Kidney glomerular epithelial cell (primary cell): ENCODE results near the gene TSHZ2.
"Not testable (repeated sequence)": the region's sequence is repeated elsewhere in the genome, so short reads cannot be mapped to it uniquely, and the experiment has no call there.

Source experiments
- DNase-seq: peaks from one replicate; lab custom pipeline; 2025; lab: John Stamatoyannopoulos, UW

The TSHZ2 gene

DNA sequence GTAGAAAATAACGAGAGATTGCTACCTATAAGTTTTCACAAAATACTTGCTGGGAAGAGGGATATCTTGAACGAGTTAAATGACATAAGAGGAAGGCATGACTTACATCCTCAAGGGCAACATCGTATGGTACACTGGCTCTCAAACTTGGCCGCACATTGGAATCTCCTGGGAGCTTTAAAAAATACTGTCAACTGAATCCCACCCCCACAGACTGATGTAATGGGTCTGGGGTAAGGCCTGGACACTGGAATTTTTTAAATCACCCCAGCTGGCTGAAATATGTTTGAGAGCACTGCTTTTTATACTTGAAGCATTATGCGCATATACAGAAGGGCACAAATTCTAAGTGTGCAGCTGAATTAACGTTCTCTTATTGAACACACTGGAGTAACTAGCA, 8.0 kb upstream of the TSHZ2 start:
- DNase-seq = no peak

DNA sequence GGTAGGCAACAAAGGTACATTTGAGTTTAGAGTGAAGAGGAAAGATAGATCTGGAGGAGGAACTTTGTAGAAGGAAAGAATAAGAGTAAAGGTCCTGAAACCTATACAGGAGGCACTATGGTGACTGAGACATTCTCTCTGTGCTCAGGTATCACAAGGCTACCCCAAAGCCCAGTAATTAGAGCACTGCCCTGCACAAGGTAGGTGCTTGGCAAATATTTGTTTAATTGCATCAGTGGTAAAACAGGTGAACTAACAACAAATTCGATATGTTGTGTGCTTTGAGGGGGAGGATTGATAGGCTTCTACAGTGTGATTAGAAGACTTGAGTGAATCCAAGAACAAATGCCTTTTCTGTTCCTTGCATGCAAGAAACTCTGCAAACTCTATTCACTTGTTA, 6.8 kb upstream of the TSHZ2 start:
- DNase-seq = no peak

DNA sequence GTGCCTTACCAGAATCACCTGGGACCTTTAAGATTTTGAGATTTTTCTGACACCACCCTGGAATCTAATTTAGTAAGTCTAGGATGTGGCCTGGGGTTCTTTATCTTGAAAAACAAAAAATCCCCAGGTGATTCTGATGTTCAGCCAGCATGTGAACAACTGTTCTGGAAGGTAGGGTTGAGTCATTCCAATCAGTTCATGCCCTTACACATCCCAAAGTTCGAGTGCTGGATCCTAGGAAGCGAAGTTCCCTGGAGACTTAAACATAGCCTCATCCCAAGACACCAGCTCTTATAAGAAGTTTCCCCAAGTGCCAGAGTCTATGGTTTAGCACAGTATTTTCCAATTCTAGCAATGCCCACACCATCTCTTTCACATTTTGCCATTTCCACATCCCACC, 6.3 kb upstream of the TSHZ2 start:
- no peak for DNase-seq

DNA sequence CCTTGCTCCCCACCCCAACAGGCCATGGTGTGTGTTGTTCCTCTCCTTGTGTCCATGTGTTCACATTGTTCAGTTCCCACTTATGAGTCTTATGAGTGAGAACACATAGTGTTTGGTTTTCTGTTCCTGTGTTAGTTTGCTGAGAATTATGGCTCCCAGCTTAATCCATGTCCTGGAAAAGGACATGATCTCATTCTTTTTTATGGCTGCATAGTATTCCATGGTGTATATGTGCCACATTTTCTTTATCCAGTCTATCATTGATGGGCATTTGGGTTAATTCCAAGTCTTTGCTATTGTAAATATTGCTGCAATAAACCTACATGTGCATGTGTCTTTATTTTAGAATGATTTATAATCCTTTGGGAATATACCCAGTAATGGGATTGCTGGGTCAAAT, 5.6 kb upstream of the TSHZ2 start:
- not testable (repeated sequence) for DNase-seq

DNA sequence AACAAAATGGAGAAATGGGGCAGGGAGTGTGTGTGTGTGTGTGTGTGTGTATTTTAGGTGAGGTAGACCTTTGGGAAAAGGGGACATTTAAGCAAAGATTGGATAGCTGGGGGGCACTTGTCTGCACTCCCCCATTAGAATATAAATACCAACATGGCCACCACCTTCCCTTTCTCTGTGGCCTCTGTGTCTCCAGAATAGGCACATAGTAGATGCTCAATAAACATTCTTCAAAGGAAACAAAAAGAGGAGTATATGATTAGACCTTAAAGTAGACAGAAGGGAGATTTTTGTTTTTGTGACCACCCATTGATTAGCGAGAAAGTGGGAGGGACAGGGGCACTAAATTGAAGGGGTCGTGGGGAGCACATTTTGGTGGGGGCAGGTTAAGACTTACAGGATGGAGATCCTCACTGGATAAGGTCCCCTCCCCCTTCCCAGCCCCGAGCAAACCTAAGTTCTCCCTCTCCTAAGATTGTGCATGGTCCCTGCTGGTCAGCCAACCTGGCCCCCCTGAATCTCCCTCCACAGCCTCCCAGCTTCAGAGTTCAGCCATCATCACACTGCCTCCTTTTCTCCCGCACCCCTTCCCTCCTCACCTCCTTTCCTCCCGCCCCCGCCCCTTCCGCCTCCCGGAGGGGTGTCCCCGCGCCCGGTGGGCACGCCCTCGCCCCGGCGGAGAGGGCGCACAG, 514 bp upstream of the TSHZ2 start:
- DNase-seq = no peak

DNA sequence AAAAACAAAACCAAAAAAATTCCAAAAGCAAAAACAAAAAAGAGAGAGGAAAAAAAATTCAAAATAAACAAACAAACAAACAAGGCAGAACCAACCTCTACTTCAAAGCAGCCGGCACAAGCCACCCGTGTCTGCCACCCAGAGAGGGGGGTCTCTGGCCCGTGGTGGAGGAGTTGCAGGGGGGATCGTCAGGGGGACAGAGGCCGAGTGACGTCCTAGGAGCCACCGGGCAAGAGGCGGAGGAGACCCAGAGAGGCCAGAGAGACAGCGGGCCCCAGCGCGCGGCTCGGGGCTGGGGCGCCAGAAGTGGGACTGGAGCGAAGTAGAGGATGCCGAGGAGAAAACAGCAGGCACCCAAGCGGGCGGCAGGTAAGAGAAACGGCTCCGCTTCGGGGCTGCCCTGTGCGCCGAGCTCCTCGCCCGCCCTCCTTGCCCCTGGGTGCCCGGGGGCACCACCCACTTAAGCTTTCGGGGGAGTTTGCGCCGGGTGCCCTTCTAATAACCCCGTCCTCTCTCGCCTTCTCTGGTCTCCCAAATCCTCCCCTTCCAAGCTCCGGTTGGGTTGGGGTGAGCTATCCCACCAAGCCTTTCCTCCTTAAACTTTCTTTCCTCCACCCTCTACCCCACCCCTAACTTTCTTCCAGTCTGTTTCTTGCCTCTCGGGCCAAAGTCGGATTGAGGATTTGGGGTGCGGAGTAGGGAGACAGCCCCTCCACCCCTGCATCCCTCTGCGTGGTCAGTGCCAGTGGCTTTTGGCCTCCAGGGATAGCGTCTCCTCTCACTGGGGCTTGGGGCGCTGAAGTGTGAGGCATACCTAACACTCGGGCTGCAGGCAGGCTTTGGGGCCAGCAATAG, 1.0 kb downstream of the TSHZ2 start:
- DNase-seq = peak; percentile 4

DNA sequence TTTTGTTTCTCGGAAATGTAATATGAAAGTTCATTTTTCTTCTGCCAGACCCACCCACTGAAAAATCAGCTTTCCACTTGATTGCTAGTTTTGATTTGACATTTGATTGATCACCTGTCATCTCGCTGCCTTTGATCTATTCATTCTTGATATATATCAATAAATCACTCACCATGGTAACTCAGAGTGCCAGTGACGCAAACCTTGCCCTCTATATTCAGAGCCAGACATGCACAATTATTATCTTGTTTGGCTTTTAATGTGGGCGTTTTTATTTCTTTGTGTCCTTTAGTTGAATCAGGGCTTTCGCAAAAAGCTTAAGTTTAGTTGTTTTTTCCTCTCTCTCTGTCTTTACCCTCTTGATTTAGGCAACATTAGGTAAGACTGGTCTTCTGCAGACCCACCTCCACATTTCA, 2.0 kb downstream of the TSHZ2 start:
- DNase-seq = peak; percentile 17

DNA sequence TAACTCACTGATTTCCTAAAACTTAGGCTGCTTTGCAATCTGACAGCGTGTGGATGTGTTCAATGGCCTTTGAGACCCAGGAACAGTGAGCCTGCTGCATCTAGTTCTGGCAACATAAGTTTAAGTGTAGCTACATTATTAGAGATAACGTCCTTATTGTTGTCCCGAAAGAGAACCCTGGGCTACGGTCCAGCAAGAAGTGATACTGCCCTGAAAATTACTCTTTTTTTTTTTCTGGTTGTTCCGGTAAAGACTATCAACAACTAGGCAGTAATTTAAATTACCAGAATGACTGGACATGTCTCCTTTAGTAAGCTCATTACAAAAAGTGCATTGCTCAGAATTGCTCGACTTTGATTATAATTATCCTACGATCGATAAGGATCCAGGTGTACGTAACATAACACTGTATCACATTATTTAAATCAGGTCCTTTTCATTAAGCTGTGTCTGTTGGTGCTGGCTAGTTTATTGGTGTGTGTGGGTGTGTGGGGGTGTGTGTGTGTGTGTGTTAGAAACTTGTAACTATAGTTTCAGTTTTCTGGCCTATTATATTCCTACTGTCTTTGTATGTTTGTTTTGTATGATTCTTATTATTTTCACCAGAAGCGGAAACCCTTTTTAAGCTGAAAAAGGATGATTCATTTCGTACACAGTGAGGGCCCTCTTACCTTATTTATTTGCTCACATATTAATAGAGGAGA, 3.0 kb downstream of the TSHZ2 start:
- DNase-seq = peak; percentile 8

DNA sequence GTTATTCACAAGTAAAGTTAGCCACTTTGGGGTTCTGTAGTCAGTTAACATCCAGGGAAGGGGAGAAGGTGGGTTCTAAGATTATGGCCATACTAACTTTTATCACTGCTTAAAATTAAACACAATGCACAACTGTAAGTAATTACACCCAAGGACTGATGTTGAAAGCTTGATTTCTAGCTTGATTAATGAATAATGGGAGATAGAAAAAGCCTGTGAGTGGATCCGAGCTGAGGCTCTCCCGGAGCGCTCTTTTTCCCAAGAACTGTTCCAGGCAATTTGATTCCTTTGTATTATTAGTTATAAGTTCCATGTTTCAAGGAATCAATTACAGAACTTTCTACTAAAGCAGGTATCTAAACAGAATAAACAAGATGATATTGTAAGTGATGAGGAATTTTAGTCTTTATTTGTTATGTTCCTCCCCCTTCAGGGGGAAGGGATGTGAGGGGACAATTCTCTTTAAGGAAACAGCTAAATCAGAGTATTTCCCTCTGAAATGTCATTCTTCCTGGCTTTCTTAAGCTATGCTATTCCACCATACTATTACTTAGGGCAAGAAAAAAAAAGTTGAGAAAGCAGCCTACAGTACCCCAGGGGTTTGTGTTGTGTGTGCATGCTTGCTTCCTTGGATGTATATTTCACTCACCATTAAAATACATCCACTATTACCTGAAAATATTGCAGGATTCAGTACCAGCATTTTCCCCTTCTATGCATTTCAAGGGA, 3.8 kb downstream of the TSHZ2 start:
- no peak for DNase-seq

DNA sequence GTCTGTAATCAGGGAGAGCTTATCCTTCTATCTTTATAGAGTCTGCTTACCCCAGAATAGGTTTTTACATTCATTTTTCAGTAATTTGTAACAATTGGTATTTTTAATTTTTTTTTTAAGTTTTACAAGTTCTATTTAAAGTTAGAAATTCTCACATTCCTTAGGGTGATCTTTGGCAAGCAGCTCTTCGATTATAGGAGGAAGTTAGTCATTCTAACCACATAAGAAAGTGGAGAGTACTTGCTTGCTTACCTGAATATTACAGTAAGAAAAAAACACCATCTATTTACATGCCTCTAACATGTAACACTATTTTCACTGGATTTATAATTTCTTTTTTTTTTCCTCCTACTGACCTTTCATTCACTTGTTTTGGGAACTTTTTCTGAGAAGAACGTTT, 6.7 kb downstream of the TSHZ2 start:
- no peak for DNase-seq

DNA sequence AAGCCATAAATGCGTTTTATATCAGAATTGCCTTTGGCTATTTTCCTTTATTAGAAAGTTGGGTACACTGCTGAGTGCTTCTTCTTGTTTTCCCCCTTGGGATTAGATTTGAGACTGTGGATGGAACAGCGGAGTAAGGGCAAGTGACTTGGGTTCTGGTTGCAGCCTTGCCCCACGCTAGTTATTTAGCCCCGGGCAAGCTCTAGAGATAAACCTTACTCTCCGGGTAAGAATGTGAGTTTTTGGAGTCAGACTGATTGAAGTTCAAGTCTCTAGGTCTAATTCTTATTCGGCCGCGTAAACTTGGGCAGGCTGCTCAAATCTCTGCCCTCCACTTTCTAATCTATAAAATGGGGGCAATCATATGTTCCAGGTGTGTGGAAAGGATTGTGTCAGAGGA, 8.9 kb downstream of the TSHZ2 start:
- no peak for DNase-seq

DNA sequence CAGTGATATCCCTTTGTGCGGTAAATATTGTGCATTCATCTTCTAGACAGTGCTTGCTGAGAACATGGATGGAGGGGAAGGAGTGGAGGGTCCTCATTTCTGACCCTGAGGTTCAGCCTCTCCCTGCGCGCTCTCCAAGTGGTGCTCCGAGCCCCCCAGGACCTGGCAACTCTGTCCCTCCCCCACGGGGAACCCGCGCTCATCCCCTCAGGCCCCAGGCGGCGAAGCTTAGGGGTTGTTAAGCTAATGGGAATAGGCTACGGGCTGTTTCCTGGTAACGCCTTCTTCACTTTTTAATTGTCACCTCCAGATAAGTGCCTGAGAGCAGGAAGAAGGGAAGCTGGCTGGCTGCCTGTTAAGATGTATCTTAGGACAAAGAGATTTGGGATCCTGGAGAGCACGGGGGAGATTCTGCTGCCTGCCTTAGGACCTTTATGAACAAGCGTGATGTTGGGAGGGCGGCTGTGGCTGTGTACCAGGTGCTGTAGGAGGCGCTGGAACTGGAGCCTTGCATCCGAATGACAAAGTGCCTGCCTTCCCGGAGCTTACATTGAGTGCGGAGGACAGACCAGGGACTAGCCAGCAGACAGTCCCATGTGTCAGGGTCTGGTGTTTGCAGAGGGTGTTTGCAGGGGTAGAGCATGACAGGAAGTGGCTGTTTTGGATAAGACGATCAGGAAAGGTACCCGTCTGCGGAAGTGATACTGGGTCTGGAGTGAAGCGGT, 11.7 kb downstream of the TSHZ2 start:
- no peak for DNase-seq

DNA sequence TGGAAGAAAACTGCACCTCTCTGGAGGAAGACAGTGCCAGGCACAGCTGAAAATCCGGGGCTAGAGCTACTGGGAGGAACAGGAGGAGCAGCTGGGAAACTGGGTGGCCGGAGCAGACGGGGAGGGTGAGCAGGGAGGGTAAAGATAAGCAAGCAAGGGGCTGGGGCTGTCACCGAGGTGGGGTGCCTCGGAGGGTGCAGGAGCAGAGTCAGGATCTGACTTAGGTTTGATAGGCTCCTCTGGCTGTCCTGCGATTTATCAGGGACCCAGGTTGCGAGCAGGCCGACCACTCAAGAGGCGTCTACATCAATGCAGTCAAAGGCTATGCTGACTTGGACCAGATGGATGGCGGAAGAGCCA, 12.3 kb downstream of the TSHZ2 start:
- no peak for DNase-seq

DNA sequence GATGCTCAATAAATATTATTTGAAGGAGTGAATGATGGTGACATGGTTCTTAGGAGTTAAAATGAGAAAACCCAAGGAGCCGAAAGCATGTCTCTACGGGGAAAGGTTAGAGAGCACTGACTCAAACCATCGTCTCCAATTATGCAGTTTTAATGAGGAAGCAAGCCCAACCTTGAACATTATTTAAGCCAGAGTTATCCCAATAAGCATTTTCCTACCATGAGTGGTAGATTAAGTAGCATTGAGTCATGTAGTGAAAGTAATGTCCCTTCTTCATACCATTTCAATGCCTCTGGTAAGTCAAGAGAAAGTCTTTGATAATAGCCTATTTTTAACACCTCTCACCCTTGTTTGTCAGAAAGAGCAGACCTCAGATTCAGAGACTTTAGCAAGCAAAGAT, 13.5 kb downstream of the TSHZ2 start:
- DNase-seq = no peak

DNA sequence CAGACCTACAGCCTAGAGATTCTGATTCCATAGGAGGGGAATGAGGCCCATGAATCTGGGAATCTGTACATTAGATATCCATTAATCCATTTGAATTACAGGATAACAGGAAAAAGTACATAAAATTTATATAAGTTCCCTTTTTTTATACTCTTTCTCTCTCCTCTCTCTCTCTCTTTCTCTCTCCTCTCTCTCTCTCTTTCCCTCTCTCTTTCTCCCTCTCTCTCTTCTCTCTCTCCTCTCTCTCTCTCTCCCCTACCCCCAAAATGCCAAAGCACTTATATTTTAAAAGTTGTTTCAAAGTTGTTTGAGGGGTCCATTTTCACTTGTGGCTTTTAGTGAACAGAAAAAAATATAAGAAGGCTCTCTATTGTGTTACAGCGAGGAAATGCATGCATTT, 15.1 kb downstream of the TSHZ2 start:
- DNase-seq = no peak

DNA sequence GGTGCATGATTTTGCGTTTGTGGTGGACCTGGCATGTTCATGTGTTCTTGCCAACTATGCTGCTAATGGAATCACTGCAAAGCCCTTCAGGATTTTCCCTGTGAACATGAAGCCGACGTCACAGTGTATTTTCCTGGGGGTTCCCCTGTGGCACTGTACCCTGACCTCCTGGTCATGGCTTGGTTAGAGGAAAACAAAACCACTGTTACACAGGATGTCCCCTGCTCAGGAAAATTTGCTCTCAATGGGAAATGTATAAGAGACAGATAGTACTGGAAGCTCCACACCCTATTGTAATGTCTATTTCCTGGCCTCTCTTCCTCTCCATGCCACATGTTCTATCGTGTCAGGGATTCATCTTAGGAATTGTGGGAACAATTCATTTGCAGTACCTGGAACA, 19.7 kb downstream of the TSHZ2 start:
- DNase-seq = no peak

DNA sequence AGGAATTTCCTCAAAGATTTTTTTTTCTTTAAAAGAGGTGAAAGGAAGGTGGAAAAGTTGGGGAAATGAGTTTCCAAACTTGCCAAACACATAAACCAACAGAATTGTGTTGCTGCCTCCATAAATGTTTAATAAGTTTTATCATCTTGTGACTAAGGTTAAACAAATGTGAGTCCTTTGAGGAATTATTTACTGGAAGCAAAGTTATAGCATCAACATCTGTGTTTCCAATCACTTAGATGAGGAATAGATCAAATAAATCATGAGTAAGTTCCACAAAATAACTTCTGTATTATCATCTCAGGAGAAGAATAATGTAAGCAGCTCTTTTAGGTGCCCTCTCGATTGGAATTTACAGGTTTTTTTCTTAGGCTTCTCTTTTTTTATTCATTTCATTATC, 20.5 kb downstream of the TSHZ2 start:
- no peak for DNase-seq

DNA sequence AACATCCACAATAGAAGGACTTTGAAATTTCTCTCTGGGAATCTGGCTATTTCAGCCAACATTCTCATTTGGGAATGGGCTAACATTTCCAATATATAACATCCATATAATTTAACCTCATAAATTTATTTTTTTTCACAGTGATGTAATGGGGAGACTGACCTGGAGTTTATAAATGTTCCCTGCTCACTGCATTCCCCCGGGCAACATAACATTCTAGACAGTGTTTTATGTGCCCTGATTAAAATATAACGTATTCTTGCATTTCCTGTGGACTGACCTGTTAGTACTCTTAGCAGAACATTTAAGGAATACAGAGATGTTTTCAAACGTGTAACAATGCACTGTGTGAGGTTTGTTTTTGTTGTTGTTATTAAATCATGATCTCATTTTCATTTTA, 20.9 kb downstream of the TSHZ2 start:
- DNase-seq = peak; percentile 32

DNA sequence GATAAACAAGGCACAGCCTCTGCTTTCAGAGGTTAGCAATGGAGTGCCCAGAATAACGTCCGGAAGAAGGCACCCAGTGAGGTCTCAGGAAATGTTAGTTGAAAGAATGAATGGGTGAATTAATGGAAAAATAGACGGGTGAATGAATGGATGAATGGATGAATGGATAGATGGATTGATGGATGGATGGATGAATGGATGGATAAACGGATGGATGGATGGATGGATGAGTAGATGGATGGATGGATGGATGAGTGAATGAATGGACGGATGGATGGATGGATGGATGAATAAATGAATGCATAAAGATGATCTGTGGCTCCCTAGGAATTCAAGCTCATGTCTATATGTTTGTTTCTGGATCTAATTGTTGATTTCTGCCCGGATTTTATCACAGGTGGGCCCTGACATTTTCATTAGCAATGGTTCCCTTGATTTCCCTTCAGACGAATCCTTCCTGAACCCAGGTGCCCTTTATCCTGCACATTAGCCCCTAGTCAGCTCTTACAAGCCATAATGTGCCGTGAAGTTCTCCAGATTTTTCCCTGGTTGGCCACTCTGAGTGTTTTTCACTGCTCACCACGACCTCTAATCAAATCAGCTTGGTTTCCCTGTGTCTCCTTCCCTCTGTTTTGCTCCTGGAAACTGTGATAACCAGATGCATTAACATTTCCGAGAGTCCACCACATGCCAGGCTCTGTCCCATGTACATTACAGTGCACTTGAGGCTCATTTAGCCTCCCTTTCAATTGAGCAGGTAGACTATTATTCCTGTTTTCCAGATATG, 22.2 kb downstream of the TSHZ2 start:
- no peak for DNase-seq

DNA sequence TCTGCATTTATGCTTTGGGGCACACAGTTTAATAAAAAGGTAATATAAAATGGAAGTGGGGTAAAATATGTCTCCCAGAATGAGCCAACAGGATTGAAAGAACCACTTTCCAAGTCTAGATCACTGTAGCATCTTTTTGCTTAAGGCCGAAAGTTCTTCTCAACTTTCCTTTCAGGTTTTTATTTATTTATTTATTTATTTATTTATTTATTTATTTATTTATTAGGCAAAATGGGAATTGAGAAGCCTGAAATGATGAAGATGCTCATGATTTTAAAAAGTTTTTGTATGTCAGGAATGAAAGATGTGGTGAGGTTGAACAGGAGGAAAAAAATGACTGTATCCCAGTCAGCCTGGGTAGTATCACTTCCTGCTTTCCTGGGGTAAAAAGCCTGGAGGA, 24.0 kb downstream of the TSHZ2 start:
- DNase-seq = no peak

DNA sequence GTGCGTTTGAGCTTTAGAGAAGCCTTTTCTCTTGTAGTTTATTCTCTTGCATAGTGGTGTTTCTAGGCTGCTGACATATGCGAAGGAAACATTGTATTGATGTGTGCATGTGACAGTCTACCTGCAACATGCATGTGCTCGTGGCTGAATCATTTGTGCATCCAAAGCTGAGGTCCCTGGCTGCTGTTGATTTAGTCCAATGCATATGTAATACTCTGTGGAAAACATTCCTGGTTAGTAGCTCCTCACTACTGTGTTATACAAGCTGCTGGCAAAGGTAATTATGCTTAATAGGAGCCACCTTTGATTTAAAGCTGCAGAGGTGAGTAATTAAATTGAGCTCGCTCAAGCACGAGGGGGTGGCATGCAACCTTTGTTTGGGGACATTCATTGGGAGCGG, 24.5 kb downstream of the TSHZ2 start:
- no peak for DNase-seq
